ENCODE results near the gene POGLUT2. TPM values are rescaled to one million over a fixed set of nuclear protein-coding genes. Genes with fewer than 3 reads are reported as not detected.
A peak's percentile ranks its signal among the peaks of the same experiment; 100 is the strongest.

Gene POGLUT2
- total and polyA plus RNA-seq, 11 donors: 1.4 to 6.7 (median 2.6) TPM

- H3K9me3 ChIP-seq: no peaks in the 10 kb centered on the region
- TF ChIP-seq CTCF (IDR thresholded peaks at IDR 0.05): peak in 2 of 12 donors; percentile 16 to 17
- TF ChIP-seq POLR2A (IDR thresholded peaks at IDR 0.05): peak in 1 of 2 donors; percentile 90
- ATAC-seq (peak; percentile 94 to 100 (median 100)), DNase-seq (peak; percentile 85 to 94 (median 88))
- peak within 1 kb of the TSS; percentile 51 to 87 (median 81) for H3K4me3 ChIP-seq
- no peaks in the 10 kb centered on the region for H3K27me3 ChIP-seq
- 1 to 4% (median 2%) methylated on average over 18 to 85 of the region's 85 CpGs for WGBS, 4 donors
- peaks cover 0 to 23% (median 7%) of the 10 kb centered on the region in 12 donors for H3K4me1 ChIP-seq
- no peaks in the 10 kb centered on the region for H3K36me3 ChIP-seq
- peak within 1 kb of the TSS; percentile 45 to 90 (median 82) for H3K27ac ChIP-seq
- intact Hi-C loops (cut with DNase I): loop anchor here in 4 of 10 donors (2.0 to 10.0 kb wide), 5 partner anchors 25 to 189 kb away; partner anchors contain the start of genes TPP2 (in 2 of the 4), BIVM (in 1 of the 4) and POGLUT2 (in 1 of the 4)
These were observed 25.1 kb downstream of the POGLUT2 start, which contains the start of gene TEX30 for GRCh38 chr13:102773441-102774213. TEX30 (minus strand) TSS chr13:102773786; CDS start chr13:102770026, 3,760 bp downstream.

- no peaks in the 10 kb centered on the region for H3K27me3 ChIP-seq
- no peak for ATAC-seq
- H3K36me3 ChIP-seq: peaks cover 0 to 9% (median 7%) of the 10 kb centered on the region in 9 donors
- no peaks in the 10 kb centered on the region for H3K9me3 ChIP-seq
- H3K27ac ChIP-seq: no peak overlapping the region
- intact Hi-C loops (cut with DNase I): loop anchor here in 4 of 10 donors (2.0 to 10.0 kb wide), 4 partner anchors 175 to 187 kb away; partner anchors contain the start of gene TPP2 (in 2 of the 4)
- H3K4me1 ChIP-seq: peaks cover 0 to 23% (median 7%) of the 10 kb centered on the region in 12 donors
- no peak for TF ChIP-seq CTCF (IDR thresholded peaks at IDR 0.05)
- no peak for TF ChIP-seq POLR2A (IDR thresholded peaks at IDR 0.05)
- WGBS, 4 donors: 95 to 96% (median 95%) methylated on average over 16 of the region's 16 CpGs
- peak overlapping the region in 1 of 12 donors; percentile 82 for H3K4me3 ChIP-seq
- DNase-seq: no peak
These were observed 26.7 kb downstream of the POGLUT2 start for GRCh38 chr13:102772042-102772425.

GRCh38 chr13:102771298-102772041, 27.3 kb downstream of the POGLUT2 start:
- WGBS, 4 donors: 92 to 95% (median 94%) methylated on average over 6 of the region's 6 CpGs
- intact Hi-C loops (cut with DNase I): loop anchor here in 4 of 10 donors (2.0 to 10.0 kb wide), 4 partner anchors 174 to 187 kb away; partner anchors contain the start of gene TPP2 (in 2 of the 4)
- no peak for TF ChIP-seq POLR2A (IDR thresholded peaks at IDR 0.05)
- TF ChIP-seq CTCF (IDR thresholded peaks at IDR 0.05): no peak

More at GRCh38 chr13:102771298-102772041, 27.3 kb downstream of the POGLUT2 start:
- ATAC-seq (no peak), DNase-seq (no peak)
- no peaks in the 10 kb centered on the region for H3K27me3 ChIP-seq
- H3K27ac ChIP-seq: no peak overlapping the region
- H3K4me3 ChIP-seq: no peak overlapping the region
- peaks cover 0 to 15% (median 8%) of the 10 kb centered on the region in 9 donors for H3K36me3 ChIP-seq
- peaks cover 0 to 23% (median 7%) of the 10 kb centered on the region in 12 donors for H3K4me1 ChIP-seq
- H3K9me3 ChIP-seq: no peaks in the 10 kb centered on the region
